MM.1S (cell line): Measurements from ENCODE around the gene SDK1.

Experiments used
- DNase-seq: peaks from one replicate; pipeline ENCODE4 v3.0.0-alpha.2; 2015
- H2AFZ ChIP-seq: fragments of 300-600 bp; sonication (generic); 2 replicates; pipeline ENCODE4 v1.6.0; 2016; ENCODE audit warnings: antibody characterized with exemption, low read length
- H3F3A ChIP-seq: fragments of 300-600 bp; sonication (generic); 2 replicates; pipeline ENCODE4 v1.6.1; 2016; ENCODE audit warnings: mild to moderate bottlenecking, antibody characterized with exemption, low read length, moderate library complexity, mixed read lengths; ENCODE audit not compliant: insufficient read depth
- H3K27ac ChIP-seq: fragments of 300-600 bp; sonication (generic); 2 replicates; pipeline ENCODE4 v1.5.1; 2016; ENCODE audit warnings: mild to moderate bottlenecking, low read length
- H3K27me3 ChIP-seq: fragments of 300-600 bp; sonication (generic); replicated peaks from 2 replicates; pipeline ENCODE4 v1.6.0; 2016; ENCODE audit warnings: low read length; ENCODE audit not compliant: insufficient read depth
- H3K36me3 ChIP-seq: fragments of 300-600 bp; sonication (generic); replicated peaks from 2 replicates; pipeline ENCODE4 v1.6.1; 2016; ENCODE audit warnings: mild to moderate bottlenecking, low read length, mixed read lengths; ENCODE audit not compliant: insufficient read depth
- H3K4me1 ChIP-seq: fragments of 300-600 bp; sonication (generic); 2 replicates; pipeline ENCODE4 v1.6.1; 2016; ENCODE audit warnings: low read length, mixed read lengths
- H3K4me2 ChIP-seq: fragments of 300-600 bp; sonication (generic); 2 replicates; pipeline ENCODE4 v1.6.0; 2016; ENCODE audit warnings: low read depth, low read length
- H3K4me3 ChIP-seq: fragments of 300-600 bp; sonication (generic); 2 replicates; pipeline ENCODE4 v1.5.1; 2016; ENCODE audit warnings: low read length, mixed read lengths
- H3K79me2 ChIP-seq: fragments of 300-600 bp; sonication (generic); 2 replicates; pipeline ENCODE4 v1.6.1; 2016; ENCODE audit warnings: mixed run types, low read length, mixed read lengths
- H3K9ac ChIP-seq: fragments of 300-600 bp; sonication (generic); 2 replicates; pipeline ENCODE4 v1.6.1; 2016; ENCODE audit warnings: low read length, mixed read lengths
- H3K9me2 ChIP-seq: fragments of 300-600 bp; sonication (generic); replicated peaks from 2 replicates; pipeline ENCODE4 v1.6.1; 2016; ENCODE audit warnings: mild to moderate bottlenecking, low read length, mixed read lengths; ENCODE audit not compliant: insufficient read depth
- H3K9me3 ChIP-seq: fragments of 300-600 bp; sonication (generic); replicated peaks from 2 replicates; pipeline ENCODE4 v1.6.1; 2016; ENCODE audit warnings: mild to moderate bottlenecking, low read length, mixed read lengths; ENCODE audit not compliant: insufficient read depth
- H4K20me1 ChIP-seq: fragments of 300-600 bp; sonication (generic); 2 replicates; pipeline ENCODE4 v1.6.1; 2016; ENCODE audit warnings: mild to moderate bottlenecking, low read length, moderate library complexity, mixed read lengths; ENCODE audit not compliant: insufficient read depth
- EZH2 ChIP-seq: fragments of 300-600 bp; sonication (generic); optimal IDR thresholded peaks from 2 replicates; pipeline ENCODE3; 2017; ENCODE audit warnings: low read depth, mild to moderate bottlenecking, antibody characterized with exemption, low read length, mixed read lengths
- EZH2phosphoT487 ChIP-seq: fragments of 300-600 bp; sonication (generic); IDR thresholded peaks from 2 replicates; pipeline ENCODE4 v1.6.1; 2018; ENCODE audit warnings: antibody characterized with exemption, low read length
- TF ChIP-seq, protein P1 (sequence below): fragments of 300-600 bp; sonication (generic); IDR thresholded peaks from 2 replicates; pipeline ENCODE4 v1.5.1; 2016; ENCODE audit warnings: antibody characterized with exemption, low read length, mixed read lengths

Gene SDK1

DNA sequence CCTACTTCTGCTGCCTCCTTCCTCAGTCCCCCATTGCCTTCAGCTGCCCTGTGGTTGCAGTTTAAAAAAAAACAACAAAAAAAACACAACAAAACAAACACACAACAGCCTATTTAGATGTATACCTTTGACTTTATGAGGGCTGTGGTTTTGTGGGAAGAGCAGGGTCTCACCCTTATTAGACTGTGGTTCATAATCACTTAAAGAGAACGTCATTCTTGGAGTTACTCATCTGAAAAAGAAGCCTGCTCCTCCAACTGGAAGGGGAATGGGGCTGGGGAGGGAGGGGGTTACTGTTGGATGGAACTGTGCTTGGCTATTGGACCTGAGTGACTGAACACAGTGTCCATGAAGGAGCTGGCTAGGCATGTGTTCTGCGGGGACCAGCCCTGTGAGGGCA lies 48.1 kb downstream of the SDK1 start:
- no peak overlapping the region for H2AFZ ChIP-seq
- DNase-seq: no peak
- no peaks in the 10 kb centered on the region for H3F3A ChIP-seq
- H3K9ac ChIP-seq: no peak overlapping the region
- H3K4me1 ChIP-seq: no peaks in the 10 kb centered on the region
- H3K36me3 ChIP-seq: no peaks in the 10 kb centered on the region
- H3K27ac ChIP-seq: no peak overlapping the region
- H3K79me2 ChIP-seq: no peaks in the 10 kb centered on the region
- no peaks in the 10 kb centered on the region for H3K9me2 ChIP-seq
- no peak overlapping the region for H3K4me2 ChIP-seq
- TF ChIP-seq EZH2phosphoT487 (no peak), EZH2 (no peak)
- TF ChIP-seq, protein P1, sequence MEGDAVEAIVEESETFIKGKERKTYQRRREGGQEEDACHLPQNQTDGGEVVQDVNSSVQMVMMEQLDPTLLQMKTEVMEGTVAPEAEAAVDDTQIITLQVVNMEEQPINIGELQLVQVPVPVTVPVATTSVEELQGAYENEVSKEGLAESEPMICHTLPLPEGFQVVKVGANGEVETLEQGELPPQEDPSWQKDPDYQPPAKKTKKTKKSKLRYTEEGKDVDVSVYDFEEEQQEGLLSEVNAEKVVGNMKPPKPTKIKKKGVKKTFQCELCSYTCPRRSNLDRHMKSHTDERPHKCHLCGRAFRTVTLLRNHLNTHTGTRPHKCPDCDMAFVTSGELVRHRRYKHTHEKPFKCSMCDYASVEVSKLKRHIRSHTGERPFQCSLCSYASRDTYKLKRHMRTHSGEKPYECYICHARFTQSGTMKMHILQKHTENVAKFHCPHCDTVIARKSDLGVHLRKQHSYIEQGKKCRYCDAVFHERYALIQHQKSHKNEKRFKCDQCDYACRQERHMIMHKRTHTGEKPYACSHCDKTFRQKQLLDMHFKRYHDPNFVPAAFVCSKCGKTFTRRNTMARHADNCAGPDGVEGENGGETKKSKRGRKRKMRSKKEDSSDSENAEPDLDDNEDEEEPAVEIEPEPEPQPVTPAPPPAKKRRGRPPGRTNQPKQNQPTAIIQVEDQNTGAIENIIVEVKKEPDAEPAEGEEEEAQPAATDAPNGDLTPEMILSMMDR: no peak
- no peaks in the 10 kb centered on the region for H4K20me1 ChIP-seq
- no peak overlapping the region for H3K4me3 ChIP-seq
- no peaks in the 10 kb centered on the region for H3K27me3 ChIP-seq
- H3K9me3 ChIP-seq: no peaks in the 10 kb centered on the region

DNA sequence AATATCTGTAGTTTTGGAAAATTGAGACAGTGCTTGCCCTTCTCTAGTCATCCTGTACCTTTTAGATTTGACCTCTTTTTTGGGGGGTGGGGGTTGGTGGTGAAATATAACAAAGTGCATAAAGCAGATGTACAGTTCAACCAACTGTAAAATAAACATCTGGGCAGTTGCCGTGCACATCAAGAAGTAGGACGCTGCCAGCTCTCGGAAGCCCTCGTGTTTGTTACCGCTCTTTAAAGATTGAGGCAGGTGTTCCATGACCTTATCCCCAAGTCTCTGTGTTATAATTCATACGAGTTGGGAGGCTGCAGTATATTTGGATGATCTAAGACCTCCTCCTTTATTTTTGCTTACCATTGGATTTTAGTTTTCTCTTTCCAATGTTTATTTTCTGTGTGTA lies 55.1 kb downstream of the SDK1 start:
- Histone ChIP-seq H3K9me2 (no peaks in the 10 kb centered on the region), H3K4me1 (no peaks in the 10 kb centered on the region), H3K27me3 (no peaks in the 10 kb centered on the region), H3K9me3 (no peaks in the 10 kb centered on the region), H3K27ac (no peak overlapping the region), H3K4me3 (no peak overlapping the region), H2AFZ (no peak overlapping the region), H3K4me2 (no peak overlapping the region), H3K9ac (no peak overlapping the region), H3K79me2 (no peaks in the 10 kb centered on the region), H4K20me1 (no peaks in the 10 kb centered on the region), H3F3A (no peaks in the 10 kb centered on the region), H3K36me3 (no peaks in the 10 kb centered on the region)
- TF ChIP-seq EZH2 (no peak), EZH2phosphoT487 (no peak)
- TF ChIP-seq, protein P1: no peak
- DNase-seq: no peak

DNA sequence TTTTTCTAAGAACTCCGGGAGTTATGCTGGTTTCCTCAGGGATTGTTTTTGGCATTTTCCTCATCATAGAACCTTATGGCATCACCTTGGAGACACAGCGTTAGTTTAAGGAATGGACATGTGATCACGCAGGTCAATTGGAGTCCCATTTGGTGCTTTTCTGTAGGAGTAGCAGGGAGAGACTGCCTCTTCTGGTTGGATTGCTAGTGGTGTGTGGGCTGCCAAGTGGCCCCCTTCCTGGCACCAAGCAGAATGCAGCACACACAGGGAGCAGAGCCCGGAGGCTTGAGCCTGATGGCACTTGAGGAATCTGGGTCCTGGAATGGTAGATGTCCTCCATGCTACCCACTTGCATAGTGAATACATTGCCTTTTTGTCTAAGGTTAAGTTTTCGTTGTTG lies 57.9 kb downstream of the SDK1 start:
- Histone ChIP-seq H2AFZ (no peak overlapping the region), H3K9me2 (no peaks in the 10 kb centered on the region), H3F3A (no peaks in the 10 kb centered on the region), H3K9me3 (no peaks in the 10 kb centered on the region), H3K4me1 (no peaks in the 10 kb centered on the region), H3K79me2 (no peaks in the 10 kb centered on the region), H4K20me1 (no peaks in the 10 kb centered on the region), H3K27ac (no peak overlapping the region), H3K9ac (no peak overlapping the region), H3K4me3 (no peak overlapping the region), H3K4me2 (no peak overlapping the region), H3K27me3 (no peaks in the 10 kb centered on the region), H3K36me3 (no peaks in the 10 kb centered on the region)
- TF ChIP-seq EZH2: no peak
- no peak for DNase-seq

DNA sequence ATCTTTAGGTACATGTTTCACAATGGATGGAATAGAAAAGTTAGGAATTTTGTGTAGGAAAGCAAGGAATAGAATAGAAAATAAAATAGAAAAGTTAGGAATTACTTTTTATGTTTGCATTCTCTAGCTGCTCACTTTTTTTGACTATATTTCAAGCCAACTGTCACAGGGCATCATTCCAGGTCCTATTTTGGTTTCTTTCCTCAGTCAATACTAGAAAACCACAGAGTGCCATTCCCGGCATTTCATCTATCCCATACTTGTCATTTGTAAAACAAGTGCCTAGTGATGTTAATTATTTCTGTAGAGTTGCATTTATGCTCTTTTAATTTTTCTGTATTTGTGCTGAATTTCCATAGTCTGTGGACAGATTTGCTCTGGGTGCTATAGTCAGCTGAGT lies 66.2 kb downstream of the SDK1 start:
- Histone ChIP-seq H3K4me3 (no peak overlapping the region), H3K4me1 (no peaks in the 10 kb centered on the region), H3K27me3 (no peaks in the 10 kb centered on the region), H3K9ac (no peak overlapping the region), H3K27ac (no peak overlapping the region), H2AFZ (no peak overlapping the region), H4K20me1 (no peaks in the 10 kb centered on the region), H3K36me3 (no peaks in the 10 kb centered on the region), H3K4me2 (no peak overlapping the region), H3K9me2 (no peaks in the 10 kb centered on the region), H3K79me2 (no peaks in the 10 kb centered on the region), H3K9me3 (no peaks in the 10 kb centered on the region), H3F3A (no peaks in the 10 kb centered on the region)
- no peak for DNase-seq
- TF ChIP-seq EZH2phosphoT487 (no peak), EZH2 (no peak)
- TF ChIP-seq, protein P1: no peak
